GM13977 (cell line): Measurements from ENCODE around the gene ANP32A.
"Not testable (repeated sequence)": the region's sequence is repeated elsewhere in the genome, so short reads cannot be mapped to it uniquely, and the experiment has no call there.

Source experiments
- DNase-seq: peaks from one replicate; pipeline ENCODE4 v3.0.0; 2012; ENCODE audit warnings: low spot score
- CTCF ChIP-seq: IDR thresholded peaks from 2 replicates; pipeline ENCODE4 v1.5.1; 2012; ENCODE audit warnings: mild to moderate bottlenecking, control low read depth; ENCODE audit not compliant: insufficient read depth; ENCODE audit errors: extremely low read depth, missing control alignments
- in situ Hi-C: fragments of 300-500 bp; cut with MboI; formaldehyde crosslinking; loops from one replicate; pipeline ENCODE4 v1.12.0; 2022; ENCODE audit warnings: low sequenced_read_pairs, low pct_unique_long_range_greater_than_20kb, mixed read lengths, inconsistent platforms; ENCODE audit not compliant: unreplicated experiment

The ANP32A gene

GRCh38 chr15:68820295-68821189, at the start of gene ANP32A:
TSS of gene ANP32A (minus strand) at chr15:68820895. CDS start at chr15:68820751, 144 bp downstream.
- TF ChIP-seq CTCF = no peak
- in situ Hi-C loops = no loop called here
- peak; percentile 100 for DNase-seq

GRCh38 chr15:68868296-68868695, 47.6 kb upstream of the ANP32A start:
- no peak for TF ChIP-seq CTCF
- in situ Hi-C loops = no loop called here
- DNase-seq = no peak

GRCh38 chr15:68862415-68862814, 41.7 kb upstream of the ANP32A start:
- no peak for TF ChIP-seq CTCF
- in situ Hi-C loops = no loop called here
- DNase-seq = no peak

GRCh38 chr15:68858666-68859065, 38.0 kb upstream of the ANP32A start:
- in situ Hi-C loops, DNase-seq: not testable (repeated sequence)

- in situ Hi-C loops, DNase-seq: not testable (repeated sequence)
Observed at GRCh38 chr15:68857443-68857842, 36.7 kb upstream of the ANP32A start.

- no peak for DNase-seq
- no peak for TF ChIP-seq CTCF
- in situ Hi-C loops = no loop called here
Observed at GRCh38 chr15:68852461-68852860, 31.8 kb upstream of the ANP32A start.

- in situ Hi-C loops = no loop called here
Observed at GRCh38 chr15:68851971-68852370, 31.3 kb upstream of the ANP32A start.

More at GRCh38 chr15:68851971-68852370, 31.3 kb upstream of the ANP32A start:
- no peak for TF ChIP-seq CTCF
- DNase-seq = no peak
